ENCODE results near the gene TOX2. TPM values are rescaled to one million over a fixed set of nuclear protein-coding genes. Genes with fewer than 3 reads are reported as not detected.

TOX2 gene
- total RNA-seq, 3 donors from 2014 or later (not counting 1 experiment from before 2014, with no cell fraction given): 0.93 to 1.8 (median 1.2) TPM

DNA sequence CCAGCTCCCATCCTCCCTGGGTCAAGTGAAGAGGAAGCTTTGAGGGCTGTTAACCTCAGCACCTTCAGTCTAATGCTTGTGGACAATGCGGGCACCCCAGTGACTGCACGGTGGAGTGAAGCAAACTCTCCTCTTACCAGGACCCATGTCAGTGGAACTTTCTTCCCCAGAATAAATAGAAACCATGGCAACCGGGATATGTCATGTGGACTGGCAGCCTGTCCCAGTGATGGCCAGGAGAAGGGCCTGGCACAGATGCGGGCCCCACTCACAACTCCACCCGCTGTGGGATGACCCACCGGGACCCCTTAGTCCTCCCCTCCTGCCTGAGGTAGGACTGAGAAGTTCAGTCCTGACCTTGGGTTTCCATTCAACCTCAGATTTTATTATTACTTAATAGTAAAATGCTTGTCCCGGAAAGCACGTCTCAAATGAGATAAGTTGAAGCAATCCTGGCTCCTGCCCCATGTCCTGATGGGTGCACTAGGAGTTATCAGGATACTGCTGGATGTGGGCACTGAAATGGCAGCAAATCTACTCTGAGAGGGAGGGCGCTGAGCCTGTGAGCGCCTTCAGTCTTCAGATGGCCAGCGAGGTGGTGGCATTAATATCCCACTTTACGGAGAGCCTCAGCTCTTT is 23.5 kb downstream of the TOX2 start:
- intact Hi-C loops (cut with micrococcal nuclease): no loop called here
- Histone ChIP-seq H3K36me3 (ENCODE audit: control insufficient read depth, insufficient read depth, low read length) (no peaks in the 10 kb centered on the region), H3K27ac (ENCODE audit: low read length) (no peak overlapping the region), H3K9me3 (ENCODE audit: control insufficient read depth, insufficient read depth, low read length) (no peaks in the 10 kb centered on the region), H3K4me1 (ENCODE audit: control insufficient read depth, insufficient read depth, low read length) (peaks cover 41% of the 10 kb centered on the region), H3K27me3 (ENCODE audit: control insufficient read depth, insufficient read depth, low read length) (peaks cover 15% of the 10 kb centered on the region), H3K4me3 (ENCODE audit: low read length) (no peak overlapping the region)
- TF ChIP-seq, protein P1, sequence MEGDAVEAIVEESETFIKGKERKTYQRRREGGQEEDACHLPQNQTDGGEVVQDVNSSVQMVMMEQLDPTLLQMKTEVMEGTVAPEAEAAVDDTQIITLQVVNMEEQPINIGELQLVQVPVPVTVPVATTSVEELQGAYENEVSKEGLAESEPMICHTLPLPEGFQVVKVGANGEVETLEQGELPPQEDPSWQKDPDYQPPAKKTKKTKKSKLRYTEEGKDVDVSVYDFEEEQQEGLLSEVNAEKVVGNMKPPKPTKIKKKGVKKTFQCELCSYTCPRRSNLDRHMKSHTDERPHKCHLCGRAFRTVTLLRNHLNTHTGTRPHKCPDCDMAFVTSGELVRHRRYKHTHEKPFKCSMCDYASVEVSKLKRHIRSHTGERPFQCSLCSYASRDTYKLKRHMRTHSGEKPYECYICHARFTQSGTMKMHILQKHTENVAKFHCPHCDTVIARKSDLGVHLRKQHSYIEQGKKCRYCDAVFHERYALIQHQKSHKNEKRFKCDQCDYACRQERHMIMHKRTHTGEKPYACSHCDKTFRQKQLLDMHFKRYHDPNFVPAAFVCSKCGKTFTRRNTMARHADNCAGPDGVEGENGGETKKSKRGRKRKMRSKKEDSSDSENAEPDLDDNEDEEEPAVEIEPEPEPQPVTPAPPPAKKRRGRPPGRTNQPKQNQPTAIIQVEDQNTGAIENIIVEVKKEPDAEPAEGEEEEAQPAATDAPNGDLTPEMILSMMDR (IDR thresholded peaks at IDR 0.05): no peak
- DNase-seq: no peak
- Mint-ChIP-seq H3K36me3 (no peaks in the 10 kb centered on the region), H3K4me1 (peaks cover 26 to 39% of the 10 kb centered on the region in 2 donors), H3K4me3 (no peak overlapping the region), H3K27me3 (ENCODE audit: low read depth in 2 of 2) (peaks cover 52 to 66% of the 10 kb centered on the region in 2 donors), H3K27ac (no peak overlapping the region), H3K9me3 (no peaks in the 10 kb centered on the region)
- WGBS (ENCODE audit: insufficient coverage): 90% methylated on average over 12 of the region's 12 CpGs
- no peak for ATAC-seq

DNA sequence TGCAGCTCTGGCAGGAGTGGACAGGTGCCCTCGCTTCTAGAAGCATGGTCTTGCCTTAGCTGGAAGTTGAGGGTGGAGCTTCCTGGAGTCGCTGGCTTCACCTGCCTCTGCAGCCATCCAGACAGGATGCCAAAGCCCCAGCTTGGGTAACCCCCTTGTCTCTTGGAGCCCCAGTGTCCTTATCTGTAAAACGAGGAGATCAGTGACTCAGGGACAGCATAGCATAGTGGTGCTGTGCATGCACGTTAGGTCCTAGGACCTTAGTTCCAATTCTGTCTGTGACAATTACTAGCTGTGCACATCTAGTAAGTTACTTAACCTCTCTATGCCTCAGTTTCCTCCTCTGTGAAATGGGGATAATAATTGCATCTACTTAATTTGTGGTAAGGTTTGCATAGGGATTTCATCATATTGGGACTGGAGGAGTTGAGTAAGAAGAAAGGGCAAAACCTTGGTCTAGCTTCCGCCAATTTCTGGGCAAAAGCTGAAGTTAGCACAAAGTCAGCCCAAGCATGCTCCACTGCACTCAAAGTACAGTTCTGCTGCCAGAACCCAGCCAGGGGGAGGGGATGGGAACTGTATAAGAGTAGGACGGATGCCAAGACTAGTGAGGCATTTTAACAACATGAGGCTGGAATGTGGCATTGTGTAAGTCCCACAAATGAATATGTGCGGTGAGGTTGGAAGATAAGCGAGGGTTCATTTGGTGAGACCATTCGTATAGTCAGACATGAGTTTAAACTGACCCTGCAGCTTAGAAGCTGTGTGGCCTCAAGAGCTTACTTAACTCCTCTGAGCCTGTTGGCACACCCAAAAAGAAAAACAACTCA is 24.5 kb downstream of the TOX2 start:
- H3K27ac Mint-ChIP-seq: no peak overlapping the region
- intact Hi-C loops (cut with micrococcal nuclease): no loop called here
- H3K4me3 Mint-ChIP-seq: no peak overlapping the region
- H3K36me3 Mint-ChIP-seq: no peaks in the 10 kb centered on the region
- Histone ChIP-seq H3K27me3 (ENCODE audit: control insufficient read depth, insufficient read depth, low read length) (peaks cover 15% of the 10 kb centered on the region), H3K36me3 (ENCODE audit: control insufficient read depth, insufficient read depth, low read length) (no peaks in the 10 kb centered on the region), H3K27ac (ENCODE audit: low read length) (no peak overlapping the region), H3K4me3 (ENCODE audit: low read length) (no peak overlapping the region), H3K4me1 (ENCODE audit: control insufficient read depth, insufficient read depth, low read length) (peaks cover 45% of the 10 kb centered on the region), H3K9me3 (ENCODE audit: control insufficient read depth, insufficient read depth, low read length) (no peaks in the 10 kb centered on the region)
- TF ChIP-seq, protein P1 (IDR thresholded peaks at IDR 0.05): no peak
- DNase-seq (no peak), ATAC-seq (no peak)
- peaks cover 49 to 62% of the 10 kb centered on the region in 2 donors for H3K27me3 Mint-ChIP-seq (ENCODE audit: low read depth in 2 of 2)
- no peaks in the 10 kb centered on the region for H3K9me3 Mint-ChIP-seq
- WGBS (ENCODE audit: insufficient coverage): 86% methylated on average over 9 of the region's 9 CpGs
- H3K4me1 Mint-ChIP-seq: peaks cover 29 to 49% of the 10 kb centered on the region in 2 donors

DNA sequence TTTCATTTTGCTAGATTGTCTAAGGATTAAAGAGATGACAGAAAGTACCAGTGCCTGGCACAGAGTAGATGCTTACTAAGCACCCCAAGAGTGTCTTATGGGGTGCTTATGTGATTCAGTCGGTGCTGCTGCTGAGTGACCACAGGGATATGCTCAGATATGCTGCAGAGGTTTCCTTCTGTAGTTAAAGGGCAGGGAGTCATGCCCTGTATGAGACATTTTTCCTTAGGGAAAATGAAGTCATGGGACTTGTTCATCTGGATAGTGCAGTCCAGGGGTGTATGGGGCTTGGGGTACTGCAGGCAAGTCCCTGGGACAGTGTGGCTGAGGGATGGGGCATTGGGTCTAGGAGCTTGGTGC is 25.1 kb downstream of the TOX2 start:
- H3K4me3 ChIP-seq (ENCODE audit: low read length): no peak overlapping the region
- peaks cover 45% of the 10 kb centered on the region for H3K4me1 ChIP-seq (ENCODE audit: control insufficient read depth, insufficient read depth, low read length)

More for the DNA sequence above, 25.1 kb downstream of the TOX2 start:
- H3K36me3 Mint-ChIP-seq: no peaks in the 10 kb centered on the region
- DNase-seq (no peak), ATAC-seq (no peak)
- peaks cover 48 to 64% of the 10 kb centered on the region in 2 donors for H3K27me3 Mint-ChIP-seq (ENCODE audit: low read depth in 2 of 2)
- H3K27ac Mint-ChIP-seq: no peak overlapping the region
- no peak overlapping the region for H3K4me3 Mint-ChIP-seq
- Histone ChIP-seq H3K27me3 (ENCODE audit: control insufficient read depth, insufficient read depth, low read length) (peaks cover 15% of the 10 kb centered on the region), H3K36me3 (ENCODE audit: control insufficient read depth, insufficient read depth, low read length) (no peaks in the 10 kb centered on the region), H3K27ac (ENCODE audit: low read length) (no peak overlapping the region), H3K9me3 (ENCODE audit: control insufficient read depth, insufficient read depth, low read length) (no peaks in the 10 kb centered on the region)
- TF ChIP-seq, protein P1 (IDR thresholded peaks at IDR 0.05): no peak
- intact Hi-C loops (cut with micrococcal nuclease): no loop called here
- 81% methylated on average over 1 of the region's 1 CpG for WGBS (ENCODE audit: insufficient coverage)
- no peaks in the 10 kb centered on the region for H3K9me3 Mint-ChIP-seq
- H3K4me1 Mint-ChIP-seq: peaks cover 30 to 52% of the 10 kb centered on the region in 2 donors
